B cell (primary cell): ENCODE data around the gene CAT. TPM values are rescaled to one million over a fixed set of nuclear protein-coding genes. Genes with fewer than 3 reads are reported as not detected.
"Not testable (repeated sequence)": the region's sequence is repeated elsewhere in the genome, so short reads cannot be mapped to it uniquely, and the experiment has no call there.

ENCODE experiments used
- ATAC-seq: fragments of 200-7000 bp; cut with Tn5 transposase; one replicate; pipeline ENCODE4 v1.10.0; 2021; ENCODE audit warnings: low read depth, mild to moderate bottlenecking, moderate number of reproducible peaks, moderate library complexity
- CTCF ChIA-PET: fragments of 350-600 bp; sonication (Branson Sonifier 250); formaldehyde crosslinking; loops from one replicate; lab custom pipeline; 2021; ENCODE audit warnings: antibody characterized with exemption, inconsistent platforms; lab: Charles Lee
- POLR2A ChIA-PET: fragments of 350-600 bp; sonication (Branson Sonifier 250); formaldehyde crosslinking; loops from one replicate; lab custom pipeline; 2021; ENCODE audit warnings: antibody characterized with exemption; lab: Charles Lee
- DNase-seq: peaks from one replicate; pipeline ENCODE4 v3.0.0; 2013
- H2AFZ ChIP-seq: 2 replicates; pipeline ENCODE4 v1.6.1; 2012; ENCODE audit warnings: mild to moderate bottlenecking, low read depth, low read length; ENCODE audit not compliant: insufficient read depth, poor library complexity, severe bottlenecking
- H3K27ac ChIP-seq, 2 donors: 1 replicate in 1 of 2; 2 replicates in 1 of 2; pipeline ENCODE4 v1.5.1; 2012 to 2013; ENCODE audit warnings: low read length in 2 of 2, mild to moderate bottlenecking in 2 of 2, moderate library complexity in 1 of 2
- H3K27me3 ChIP-seq, 4 experiments: fragments of 200-600 bp in 1 of 4; sonication (generic) in 1 of 4; replicated peaks in 1 of 4; 1 replicate in 2 of 4; 2 replicates in 2 of 4; pipeline versions ENCODE4 v1.6.1 to v1.7.0; 2013 to 2016; ENCODE audit warnings: low read length in 3 of 4, mild to moderate bottlenecking in 2 of 4, mixed read lengths in 1 of 4, moderate library complexity in 1 of 4; ENCODE audit not compliant: insufficient read depth in 4 of 4, control insufficient read depth in 3 of 4; ENCODE audit errors: control extremely low read depth in 1 of 4
- H3K36me3 ChIP-seq, 2 experiments: replicated peaks in 1 of 2; 1 replicate in 1 of 2; 2 replicates in 1 of 2; pipeline versions ENCODE4 v1.6.1 to v1.7.1; 2013; ENCODE audit warnings: low read length in 1 of 2; ENCODE audit not compliant: insufficient read depth in 2 of 2, control insufficient read depth in 1 of 2; ENCODE audit errors: control extremely low read depth in 1 of 2, extremely low read depth in 1 of 2
- H3K4me1 ChIP-seq, 2 donors: fragments of 200-600 bp in 1 of 2; sonication (generic) in 1 of 2; 1 replicate in 1 of 2; 2 replicates in 1 of 2; pipeline versions ENCODE4 v1.5.1 to v1.6.1; 2013 to 2017; ENCODE audit warnings: low read length in 2 of 2; ENCODE audit not compliant: control insufficient read depth in 2 of 2, insufficient read depth in 2 of 2
- H3K4me2 ChIP-seq: replicated peaks from 2 replicates; pipeline ENCODE3; 2012; ENCODE audit warnings: mild to moderate bottlenecking, low read depth, low read length; ENCODE audit not compliant: poor library complexity, severe bottlenecking
- H3K4me3 ChIP-seq, 5 experiments: fragments of 200-600 bp in 1 of 5; sonication (generic) in 1 of 5; 1 replicate in 3 of 5; 2 replicates in 2 of 5; pipeline versions ENCODE4 v1.5.1 to v1.7.0; 2011 to 2016; ENCODE audit warnings: low read length in 4 of 5, mild to moderate bottlenecking in 4 of 5, low read depth in 2 of 5, control low read depth in 1 of 5, moderate library complexity in 1 of 5; ENCODE audit not compliant: insufficient read depth in 1 of 5; ENCODE audit errors: control extremely low read depth in 1 of 5, extremely low read depth in 1 of 5
- H3K79me2 ChIP-seq: fragments of 200-600 bp; sonication (generic); one replicate; pipeline ENCODE4 v1.6.0; 2016; ENCODE audit warnings: low read length; ENCODE audit not compliant: control insufficient read depth, insufficient read depth
- H3K9ac ChIP-seq: fragments of 200-600 bp; sonication (generic); 2 replicates; pipeline ENCODE4 v1.6.1; 2017; ENCODE audit warnings: mild to moderate bottlenecking, low read length, moderate library complexity
- H3K9me3 ChIP-seq, 3 donors: one replicate each; pipeline versions ENCODE4 v1.6.1 to v1.7.1; 2013; ENCODE audit warnings: low read length in 2 of 3; ENCODE audit not compliant: control insufficient read depth in 2 of 3, insufficient read depth in 1 of 3; ENCODE audit errors: control extremely low read depth in 1 of 3
- H4K20me1 ChIP-seq: 2 replicates; pipeline ENCODE4 v1.6.0; 2012; ENCODE audit warnings: mild to moderate bottlenecking, low read length; ENCODE audit not compliant: insufficient read depth, control insufficient read depth, poor library complexity, severe bottlenecking
- H3K27ac Mint-ChIP-seq: one replicate; pipeline ENCODE4 v1.8.0; 2021; ENCODE audit warnings: mixed read lengths
- H3K27me3 Mint-ChIP-seq: one replicate; pipeline ENCODE4 v1.8.0; 2021; ENCODE audit warnings: mixed read lengths
- H3K4me1 Mint-ChIP-seq: one replicate; pipeline ENCODE4 v1.8.0; 2021; ENCODE audit warnings: mixed read lengths
- H3K4me3 Mint-ChIP-seq: one replicate; pipeline ENCODE4 v1.8.0; 2021; ENCODE audit warnings: mixed read lengths
- H3K9me3 Mint-ChIP-seq: one replicate; pipeline ENCODE4 v1.8.0; 2022; ENCODE audit warnings: mixed read lengths; ENCODE audit not compliant: insufficient read depth
- EZH2 ChIP-seq: IDR thresholded peaks from 2 replicates; pipeline ENCODE4 v1.6.1; 2012; ENCODE audit warnings: borderline replicate concordance, low read depth, mild to moderate bottlenecking, moderate library complexity, low read length; ENCODE audit not compliant: insufficient read depth, poor library complexity, severe bottlenecking
- whole genome bisulfite sequencing: methylation state at CpG from one replicate; pipeline ENCODE4 v1.1.5; 2013; ENCODE audit warnings: missing lambda C conversion rate; ENCODE audit not compliant: insufficient coverage; 5-methylcytosine and 5-hydroxymethylcytosine counted together
- intact Hi-C: fragments of 100-400 bp; cut with micrococcal nuclease; formaldehyde crosslinking; loops from one replicate; pipeline ENCODE4 v1.10.0; 2022
- polyA plus RNA-seq: library from polyadenylated mRNA; depleted of rRNA; stranded (reverse); fragments of >200 nt; gene quantifications from 2 replicates; pipeline ENCODE4 v1.2.3, GENCODE V29; 2012
- total RNA-seq, 2 donors: library from RNA; stranded (reverse); fragments of 120-200 nt in 1 of 2; gene quantifications; 1 replicate in 1 of 2; 2 replicates in 1 of 2; pipeline versions ENCODE4 v1.2.3 to v1.2.4, GENCODE V29; 2013 to 2022
- TF ChIP-seq, protein P1 (sequence below): fragments of 200-600 bp; IDR thresholded peaks from one replicate; pipeline ENCODE4 v1.8.0; 2022; ENCODE audit warnings: antibody characterized with exemption, mild to moderate bottlenecking

The CAT gene
- total and polyA plus RNA-seq, 2 donors (not counting 1 experiment from before 2014, with no cell fraction given), result 83.2 to 91.7 TPM

- ChIA-PET POLR2A (no interaction called here), CTCF (no interaction called here)
- DNase-seq, result no peak
- no peaks in the 10 kb centered on the region for H3K79me2 ChIP-seq
- no peak overlapping the region for H3K4me3 Mint-ChIP-seq
- intact Hi-C loops, result no loop called here
- H3K4me2 ChIP-seq, result no peak overlapping the region
- H3K27me3 ChIP-seq, result peaks cover 0 to 8% (median 0%) of the 10 kb centered on the region in 4 experiments
- no peak overlapping the region for H3K27ac Mint-ChIP-seq
- peaks cover 9% of the 10 kb centered on the region for H3K27me3 Mint-ChIP-seq
- no peak overlapping the region for H3K4me3 ChIP-seq
- H2AFZ ChIP-seq, result no peak overlapping the region
- peaks cover 0 to 4% of the 10 kb centered on the region in 2 donors for H3K4me1 ChIP-seq
- no peaks in the 10 kb centered on the region for H3K36me3 ChIP-seq
- H3K27ac ChIP-seq, result no peak overlapping the region
- H3K9me3 Mint-ChIP-seq, result no peaks in the 10 kb centered on the region
- H4K20me1 ChIP-seq, result no peaks in the 10 kb centered on the region
- no peak overlapping the region for H3K9ac ChIP-seq
- WGBS, result 99% methylated on average over 6 of the region's 7 CpGs
- H3K4me1 Mint-ChIP-seq, result peaks cover 2% of the 10 kb centered on the region
- H3K9me3 ChIP-seq, result no peaks in the 10 kb centered on the region
- no peak for ATAC-seq
- TF ChIP-seq EZH2, result no peak
- TF ChIP-seq, protein P1, sequence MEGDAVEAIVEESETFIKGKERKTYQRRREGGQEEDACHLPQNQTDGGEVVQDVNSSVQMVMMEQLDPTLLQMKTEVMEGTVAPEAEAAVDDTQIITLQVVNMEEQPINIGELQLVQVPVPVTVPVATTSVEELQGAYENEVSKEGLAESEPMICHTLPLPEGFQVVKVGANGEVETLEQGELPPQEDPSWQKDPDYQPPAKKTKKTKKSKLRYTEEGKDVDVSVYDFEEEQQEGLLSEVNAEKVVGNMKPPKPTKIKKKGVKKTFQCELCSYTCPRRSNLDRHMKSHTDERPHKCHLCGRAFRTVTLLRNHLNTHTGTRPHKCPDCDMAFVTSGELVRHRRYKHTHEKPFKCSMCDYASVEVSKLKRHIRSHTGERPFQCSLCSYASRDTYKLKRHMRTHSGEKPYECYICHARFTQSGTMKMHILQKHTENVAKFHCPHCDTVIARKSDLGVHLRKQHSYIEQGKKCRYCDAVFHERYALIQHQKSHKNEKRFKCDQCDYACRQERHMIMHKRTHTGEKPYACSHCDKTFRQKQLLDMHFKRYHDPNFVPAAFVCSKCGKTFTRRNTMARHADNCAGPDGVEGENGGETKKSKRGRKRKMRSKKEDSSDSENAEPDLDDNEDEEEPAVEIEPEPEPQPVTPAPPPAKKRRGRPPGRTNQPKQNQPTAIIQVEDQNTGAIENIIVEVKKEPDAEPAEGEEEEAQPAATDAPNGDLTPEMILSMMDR, result no peak
Measured at GRCh38 chr11:34423300-34423699, 15.4 kb upstream of the CAT start.

- H2AFZ ChIP-seq, ATAC-seq, H3K79me2 ChIP-seq, intact Hi-C loops, H3K4me1 Mint-ChIP-seq, POLR2A ChIA-PET, H3K27ac ChIP-seq, CTCF ChIA-PET, H3K9me3 Mint-ChIP-seq, H3K4me1 ChIP-seq, H3K4me3 Mint-ChIP-seq, H3K4me3 ChIP-seq, H3K27me3 Mint-ChIP-seq, DNase-seq, H3K36me3 ChIP-seq, H3K9ac ChIP-seq, H3K4me2 ChIP-seq, H3K9me3 ChIP-seq, H4K20me1 ChIP-seq, H3K27me3 ChIP-seq, H3K27ac Mint-ChIP-seq: not testable (repeated sequence)
- 60% methylated on average over 1 of the region's 2 CpGs for WGBS
Measured at GRCh38 chr11:34424826-34425225, 13.9 kb upstream of the CAT start.
